NCI-H446 (cell line): ENCODE measurements around the gene RER1.

Experiments
- DNase-seq, 2 experiments: peaks; one replicate each; lab custom pipeline; 2025; lab: John Stamatoyannopoulos, UW

Gene RER1

GRCh38 chr1:2407166-2407990 lies 15.7 kb downstream of the RER1 start:
- no peak for DNase-seq

- no peak for DNase-seq
These were observed 16.3 kb downstream of the RER1 start for GRCh38 chr1:2407991-2408275.

GRCh38 chr1:2408456-2408855 lies 16.8 kb downstream of the RER1 start:
- DNase-seq = no peak

- DNase-seq = no peak
These were observed 17.2 kb downstream of the RER1 start for GRCh38 chr1:2408859-2409276.

- no peak for DNase-seq
These were observed 18.1 kb downstream of the RER1 start for GRCh38 chr1:2409745-2410144.

GRCh38 chr1:2411801-2412394 lies 20.3 kb downstream of the RER1 start:
- DNase-seq = no peak

- DNase-seq = peak; percentile 98 to 99
These were observed 20.7 kb downstream of the RER1 start, which contains the start of gene PEX10 for GRCh38 chr1:2412395-2412772. TSS of gene PEX10 (minus strand) at chr1:2412564. CDS start at chr1:2412502, 62 bp downstream.

GRCh38 chr1:2412773-2413494 lies 21.3 kb downstream of the RER1 start:
- peak in 1 of 2 experiments; percentile 78 for DNase-seq

- no peak for DNase-seq
These were observed 22.1 kb downstream of the RER1 start for GRCh38 chr1:2413495-2414296.

GRCh38 chr1:2414297-2414958 lies 22.8 kb downstream of the RER1 start:
- DNase-seq = peak; percentile 4 to 87

- no peak for DNase-seq
These were observed 23.7 kb downstream of the RER1 start for GRCh38 chr1:2415337-2415736.

GRCh38 chr1:2415801-2416208 lies 24.2 kb downstream of the RER1 start:
- no peak for DNase-seq

GRCh38 chr1:2416403-2416802 lies 24.8 kb downstream of the RER1 start:
- no peak for DNase-seq

- no peak for DNase-seq
These were observed 25.6 kb downstream of the RER1 start for GRCh38 chr1:2417083-2417832.

- no peak for DNase-seq
These were observed 26.2 kb downstream of the RER1 start for GRCh38 chr1:2417833-2418225.

- no peak for DNase-seq
These were observed 27.2 kb downstream of the RER1 start for GRCh38 chr1:2418791-2419320.

- no peak for DNase-seq
These were observed 27.8 kb downstream of the RER1 start for GRCh38 chr1:2419416-2419815.

GRCh38 chr1:2422523-2422922 lies 30.9 kb downstream of the RER1 start:
- no peak for DNase-seq

GRCh38 chr1:2425892-2426291 lies 34.3 kb downstream of the RER1 start:
- DNase-seq = no peak

- no peak for DNase-seq
These were observed 34.9 kb downstream of the RER1 start for GRCh38 chr1:2426540-2426939.

- no peak for DNase-seq
These were observed 35.4 kb downstream of the RER1 start for GRCh38 chr1:2427051-2427450.
